ENCODE measurements around the gene PTPRK.

Gene PTPRK

DNA sequence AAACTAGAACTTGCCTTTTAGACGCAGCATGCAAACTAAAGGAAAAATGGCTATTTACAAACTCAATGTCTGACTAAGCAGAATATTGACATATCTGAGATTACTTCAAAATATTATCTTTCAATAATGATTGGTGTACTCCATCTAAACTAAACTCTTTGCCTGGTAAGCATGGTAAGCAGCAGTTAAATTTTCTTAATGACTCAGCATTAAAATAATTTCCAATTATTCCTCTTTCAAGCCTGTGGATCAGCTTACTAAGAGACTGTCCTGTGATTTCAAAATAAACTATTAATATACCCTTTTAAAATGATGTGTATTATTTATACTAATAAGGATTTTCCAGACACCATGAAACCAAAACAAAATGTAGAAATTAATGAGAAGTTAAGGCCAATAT, 392.7 kb downstream of the PTPRK start:
- no peak for DNase-seq

DNA sequence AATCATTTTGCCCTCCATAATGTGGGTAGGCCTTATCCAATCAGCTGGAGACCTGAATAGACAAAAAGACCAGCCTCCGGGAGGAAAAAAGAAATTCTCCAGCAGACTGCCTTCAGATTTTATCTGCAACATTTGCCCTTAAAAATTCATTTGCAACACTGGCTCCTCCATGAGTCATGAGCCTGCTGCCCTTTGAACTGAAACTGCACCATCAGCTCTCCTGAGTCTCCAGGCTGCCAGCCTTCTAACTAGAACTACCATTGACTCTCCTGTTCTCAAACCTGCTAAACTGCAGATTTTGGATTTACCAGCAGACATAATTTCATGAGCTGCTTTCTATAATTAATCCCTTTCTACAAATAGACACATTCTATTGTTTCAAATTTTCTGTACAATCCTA, 395.7 kb downstream of the PTPRK start:
- DNase-seq: no peak

DNA sequence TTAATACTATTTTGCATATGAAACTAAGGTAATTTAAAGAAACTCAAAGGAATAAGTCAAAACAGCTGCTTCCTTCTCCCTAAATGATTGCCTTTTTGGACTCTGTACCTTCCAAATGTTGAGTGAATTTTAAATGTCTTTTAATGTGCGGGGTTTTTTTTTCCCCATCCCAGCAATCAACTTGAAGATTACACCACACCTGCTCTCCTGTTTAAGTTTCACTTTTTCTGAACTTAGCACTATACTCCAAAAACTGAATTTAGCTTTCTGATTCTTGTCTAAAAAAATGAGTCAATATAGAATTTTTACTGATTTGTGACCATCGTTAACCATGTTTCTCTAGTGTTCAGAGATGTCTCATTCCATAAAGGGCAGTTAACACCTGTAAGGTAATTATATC, 398.8 kb downstream of the PTPRK start:
- DNase-seq: no peak

DNA sequence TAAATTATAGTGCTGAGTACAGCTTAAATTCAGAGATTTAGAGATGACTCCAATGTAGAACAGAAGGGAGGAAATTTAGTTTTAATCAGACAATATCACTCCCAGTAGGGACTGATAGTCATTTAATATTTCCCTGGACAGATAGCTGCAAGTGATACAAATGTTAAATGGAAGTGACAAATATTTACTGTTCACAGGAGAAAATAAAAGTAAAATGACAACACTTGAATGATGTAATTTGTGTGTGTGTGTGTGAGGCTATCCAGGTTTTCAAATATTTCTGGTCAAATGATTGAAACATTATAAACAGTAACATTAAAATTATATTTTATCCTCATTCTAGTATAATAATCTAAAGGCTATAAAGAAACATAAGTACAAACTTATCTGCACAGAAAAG, 399.2 kb downstream of the PTPRK start:
- DNase-seq: no peak

DNA sequence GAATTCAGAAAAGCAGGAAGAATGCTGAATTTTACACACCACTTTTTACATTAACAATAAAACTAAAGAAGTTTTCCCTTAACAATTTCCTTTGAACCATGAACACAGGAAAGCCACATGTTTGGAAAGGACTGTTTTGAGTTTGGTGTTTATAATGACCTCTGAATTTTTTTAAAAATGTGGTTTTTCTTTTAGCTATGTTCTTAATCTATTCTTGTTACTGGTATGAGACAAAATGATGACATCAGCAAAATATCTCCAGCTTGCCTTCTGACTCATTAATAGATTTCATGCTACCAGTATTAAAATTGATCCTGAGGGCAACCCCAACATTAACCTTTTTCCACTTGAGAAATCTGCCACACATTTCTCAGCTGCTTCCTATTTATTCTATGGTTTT, 402.0 kb downstream of the PTPRK start:
- no peak for DNase-seq

DNA sequence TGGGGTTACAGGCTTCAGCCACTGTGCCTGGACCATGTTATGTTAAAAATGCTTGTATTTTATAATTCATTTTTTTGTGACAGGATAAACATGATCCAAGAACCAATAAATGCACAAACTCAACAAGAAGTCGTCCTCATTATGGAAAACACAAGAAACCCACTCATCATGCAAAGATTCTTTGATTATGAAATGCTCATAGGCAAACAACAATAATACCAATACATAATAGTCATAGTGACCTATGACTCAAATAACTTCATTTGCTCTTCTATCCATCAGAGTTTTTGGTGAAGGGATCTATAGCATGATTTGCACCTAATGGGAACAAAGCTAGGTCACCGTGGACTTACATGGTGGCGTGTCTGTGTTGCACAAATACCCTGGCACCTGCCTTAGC, 402.5 kb downstream of the PTPRK start:
- no peak for DNase-seq

DNA sequence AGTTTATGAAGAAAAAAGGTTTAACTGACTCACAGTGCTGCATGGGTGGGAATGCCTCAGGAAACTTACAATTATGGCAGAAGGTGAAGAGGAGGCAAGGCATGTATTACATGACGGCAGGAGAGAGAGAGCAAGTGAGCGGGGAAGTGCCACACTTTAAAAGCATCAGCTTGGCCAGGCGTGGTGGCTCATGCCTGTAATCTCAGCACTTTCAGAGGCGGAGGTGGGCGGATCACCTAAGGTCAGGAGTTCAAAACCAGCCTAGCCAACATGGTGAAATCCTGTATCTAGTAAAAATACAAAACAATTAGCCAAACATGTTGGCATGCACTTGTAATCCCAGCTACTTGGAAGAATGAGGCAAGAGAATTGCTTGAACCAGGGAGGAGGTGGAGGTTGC, 406.2 kb downstream of the PTPRK start:
- DNase-seq: no peak

DNA sequence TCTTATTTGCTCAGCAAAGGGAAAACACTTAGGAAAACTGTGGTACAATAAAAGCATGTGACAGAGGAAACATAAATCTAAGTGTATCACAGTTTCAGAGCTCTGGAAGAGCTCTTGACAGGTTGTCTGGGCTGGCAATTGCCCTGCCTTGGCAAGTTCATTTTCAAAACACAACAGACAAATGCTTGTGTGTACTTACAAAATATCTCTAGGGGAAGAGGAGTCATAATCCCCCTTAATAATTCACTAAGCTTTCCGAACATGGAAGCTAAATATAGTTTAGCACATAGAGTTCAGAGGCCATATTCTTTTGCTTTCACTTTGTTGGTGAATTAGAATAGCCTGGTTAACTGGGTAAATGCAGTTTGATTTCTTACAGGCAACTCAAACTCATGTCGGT, 407.9 kb downstream of the PTPRK start:
- no peak for DNase-seq

DNA sequence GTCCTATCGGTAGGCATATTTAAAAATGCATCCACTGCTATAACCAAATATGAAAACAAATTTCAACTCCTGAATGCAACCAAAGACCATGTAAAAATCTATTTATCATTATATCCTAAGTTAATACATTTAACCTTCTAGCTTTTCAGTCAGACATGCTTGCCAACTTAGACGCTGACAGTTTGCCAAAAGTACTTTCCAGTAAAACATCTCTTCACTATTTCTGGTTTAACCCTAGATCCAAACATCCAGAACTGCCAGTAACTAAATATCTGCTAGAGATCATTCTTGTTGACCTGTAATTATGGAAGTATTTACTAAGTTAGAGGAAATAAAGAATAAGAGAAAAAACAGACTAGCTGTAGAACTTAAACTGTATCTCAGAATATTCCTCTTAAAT, 409.3 kb downstream of the PTPRK start:
- DNase-seq: no peak

DNA sequence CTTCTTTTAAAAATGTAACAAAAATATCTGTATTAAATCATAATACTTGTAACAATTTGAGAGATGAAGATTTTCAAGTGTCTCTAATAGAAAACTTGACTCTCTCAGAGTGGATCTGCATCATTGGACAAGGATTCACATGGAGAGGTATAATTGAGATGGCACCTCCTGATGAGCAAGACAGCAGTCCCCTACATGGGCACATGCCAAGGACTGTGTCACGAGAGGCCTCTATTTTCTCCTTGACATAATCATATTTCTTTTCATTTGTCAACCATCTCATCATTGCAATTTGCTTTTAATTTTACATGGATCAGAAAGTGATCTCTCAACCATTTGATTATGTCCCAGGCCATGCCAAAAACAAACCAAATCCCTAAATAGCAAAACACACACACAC, 412.7 kb downstream of the PTPRK start:
- DNase-seq: no peak

DNA sequence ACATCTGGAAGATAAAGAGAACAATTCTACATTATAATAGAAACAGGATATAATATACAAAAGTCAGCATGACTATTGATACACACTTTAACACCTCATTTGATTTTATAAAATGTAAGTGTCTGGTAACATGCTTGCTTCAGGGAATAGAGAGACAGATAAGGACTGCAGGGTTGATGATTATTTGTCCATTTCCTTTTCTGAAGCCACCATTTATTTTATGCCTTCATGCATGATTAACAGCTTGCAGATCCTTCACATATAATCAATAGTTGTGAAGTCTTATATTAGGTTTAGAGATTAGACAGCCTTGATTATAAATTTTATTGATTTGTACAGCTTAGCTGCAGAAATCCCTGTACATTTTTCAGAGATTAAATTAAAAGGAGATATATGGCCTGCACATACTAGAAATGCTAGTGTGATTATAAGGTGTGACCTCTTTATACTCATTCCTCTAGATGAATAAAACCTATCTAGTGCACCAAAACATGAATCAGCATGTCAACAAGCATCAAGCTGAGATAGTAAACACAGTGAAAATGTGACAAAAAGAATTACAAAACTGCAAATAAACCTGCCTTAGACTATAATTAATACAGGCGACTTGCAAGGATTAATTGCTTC, 420.7 kb downstream of the PTPRK start:
- no peak for DNase-seq

DNA sequence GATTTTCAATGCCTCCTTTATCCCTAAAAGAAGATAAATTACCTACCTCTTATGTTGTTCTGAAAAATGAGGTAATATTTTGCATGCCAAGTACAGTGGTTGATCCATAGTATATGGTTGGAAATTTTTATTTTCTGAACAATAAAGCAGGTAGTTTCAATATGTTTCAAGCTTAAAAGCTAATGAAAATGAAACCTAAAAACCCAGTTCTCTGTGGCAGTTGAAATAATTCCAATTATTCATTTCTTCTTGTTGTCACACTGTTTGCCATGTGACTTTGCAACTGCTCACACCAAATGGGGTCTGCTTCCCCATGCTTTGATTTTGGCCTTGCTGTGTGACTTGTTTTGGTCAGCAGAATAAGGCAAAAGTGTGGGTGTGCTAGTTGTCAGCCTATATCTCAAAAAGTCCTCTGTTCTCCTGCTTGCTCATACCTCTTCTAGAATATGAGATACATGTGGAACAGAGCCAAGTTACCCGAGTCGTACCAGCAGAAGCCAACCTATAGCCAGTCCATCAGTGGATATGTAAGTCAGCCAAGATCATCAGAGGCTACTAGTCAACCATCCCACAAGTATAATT, 422.3 kb downstream of the PTPRK start:
- peak; percentile 8 for DNase-seq

DNA sequence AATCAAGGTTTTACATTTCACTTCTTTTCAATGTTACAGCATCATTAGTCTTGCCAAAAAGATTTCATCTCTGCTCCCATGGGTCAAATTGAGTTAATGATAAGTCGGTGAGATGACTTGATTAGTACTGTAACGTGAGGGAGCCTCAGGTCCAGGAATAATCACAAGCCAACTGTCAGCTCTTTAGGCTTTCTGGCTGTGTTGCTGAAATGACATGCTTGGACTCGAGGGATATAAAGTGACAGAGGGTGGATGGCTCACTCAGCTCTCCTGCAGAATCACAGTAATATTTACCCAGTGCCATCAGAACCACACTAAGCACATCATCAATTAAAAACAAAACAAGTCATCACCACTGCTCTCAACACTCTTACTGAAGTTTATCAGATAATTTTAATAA, 423.4 kb downstream of the PTPRK start:
- DNase-seq: no peak

DNA sequence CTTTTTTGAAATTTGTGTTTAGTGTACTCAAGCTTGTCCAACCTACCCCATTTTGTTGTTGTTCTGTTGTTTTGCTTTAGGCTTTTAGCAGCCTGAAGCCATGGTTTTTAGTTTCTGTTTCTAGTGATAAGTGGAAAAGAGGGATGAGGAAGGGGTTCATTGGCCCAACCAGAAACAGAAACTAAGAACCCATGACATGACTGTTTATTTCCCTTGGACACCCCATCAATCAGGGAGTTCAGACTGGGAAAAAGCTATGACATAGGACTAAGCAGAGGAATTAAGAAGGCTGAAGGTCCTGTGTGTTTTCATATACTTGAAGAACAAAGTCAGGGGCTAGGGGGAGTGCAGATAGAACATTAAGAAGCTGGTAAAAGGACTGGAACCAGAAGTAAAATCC, 425.0 kb downstream of the PTPRK start:
- no peak for DNase-seq

DNA sequence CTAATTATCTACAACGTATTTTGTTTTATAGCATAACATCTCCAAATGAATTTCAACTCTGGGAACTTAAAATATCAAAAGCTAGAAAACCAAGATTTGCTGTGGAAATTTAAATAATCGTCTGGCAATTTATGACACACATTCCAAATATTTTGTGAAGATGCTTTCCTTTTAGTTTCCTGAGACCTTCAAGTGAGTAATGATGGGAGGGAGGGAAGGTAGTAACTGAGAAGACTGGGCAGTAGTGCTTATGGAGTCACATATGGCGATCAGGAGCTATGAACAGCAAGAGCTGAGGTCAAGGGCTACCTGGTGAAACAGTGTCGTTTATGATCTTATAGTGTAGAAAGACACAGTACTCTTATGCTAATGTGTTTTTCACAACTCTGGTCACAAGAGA, 441.4 kb downstream of the PTPRK start:
- no peak for DNase-seq

DNA sequence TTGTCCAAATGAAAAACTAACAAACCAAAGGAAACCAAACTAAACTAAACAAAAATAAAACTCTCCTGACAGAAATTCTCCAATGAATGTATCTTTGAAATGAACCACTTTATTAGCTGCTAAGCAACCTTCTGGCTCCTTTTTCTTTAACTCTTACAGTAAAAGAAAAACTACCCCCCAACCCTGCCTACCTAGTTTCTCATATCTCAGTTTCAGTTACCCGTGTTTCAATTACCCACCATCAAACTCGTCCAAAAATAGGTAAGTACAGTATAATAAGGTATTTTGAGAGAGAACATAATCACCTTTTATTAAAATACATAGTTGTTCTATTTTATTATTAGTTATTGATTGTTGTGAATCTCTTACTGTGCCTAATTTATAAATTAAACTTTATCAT, 442.1 kb downstream of the PTPRK start:
- DNase-seq: no peak

DNA sequence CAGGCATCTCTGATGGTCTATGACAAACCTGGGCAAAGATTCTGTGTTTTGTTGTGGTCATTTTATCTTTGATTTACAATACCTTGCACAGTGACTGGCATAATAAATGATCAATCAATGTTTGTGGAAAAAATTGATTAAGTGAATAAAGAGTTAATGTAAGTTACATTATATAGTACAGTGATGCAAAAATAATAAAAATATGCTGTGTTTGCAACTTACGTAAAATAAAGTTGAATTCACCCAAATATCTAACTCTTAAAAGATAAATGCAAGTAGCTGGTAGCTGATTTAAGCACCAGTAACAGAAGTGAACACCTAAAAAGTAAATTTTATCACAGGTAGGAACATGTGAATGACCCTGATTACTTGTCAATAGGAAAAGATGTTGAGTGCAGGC, 443.6 kb downstream of the PTPRK start:
- no peak for DNase-seq

DNA sequence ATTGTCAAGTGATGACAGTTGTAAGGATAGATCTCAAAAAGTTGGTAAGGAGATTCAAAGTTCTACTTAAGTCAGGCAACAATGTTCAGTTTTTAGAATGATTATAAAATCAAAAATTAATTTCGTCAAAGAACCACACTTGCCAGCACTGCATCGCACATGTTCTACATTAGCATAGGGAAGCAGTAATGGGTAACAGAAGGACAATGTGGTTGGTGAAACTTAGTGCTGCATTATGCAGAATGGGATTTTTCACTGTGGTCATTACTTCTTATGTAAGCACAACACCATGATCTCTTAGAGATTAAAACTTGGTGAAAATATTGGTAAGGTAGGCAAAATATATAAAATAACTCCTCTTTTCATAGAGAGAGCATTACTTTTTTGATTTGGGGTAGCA, 445.8 kb downstream of the PTPRK start:
- DNase-seq: no peak

DNA sequence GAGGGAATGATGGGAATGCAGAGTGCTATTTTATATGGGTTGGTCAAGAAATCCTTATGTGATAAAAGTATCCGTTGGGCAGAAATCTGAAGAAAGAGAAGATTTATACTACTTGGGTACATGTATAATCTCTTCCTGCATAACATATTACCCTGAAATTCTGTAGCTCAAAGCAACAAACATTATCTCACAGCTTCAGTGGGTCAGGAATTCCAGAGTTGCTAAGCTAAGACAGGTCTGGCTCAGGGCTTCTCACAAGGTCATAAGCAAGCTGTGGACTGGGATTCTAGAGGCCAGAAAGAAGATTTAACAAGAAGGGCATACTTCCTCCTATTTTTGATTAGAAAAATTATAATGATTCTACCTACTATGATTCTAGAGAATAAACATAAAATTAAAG, 447.0 kb downstream of the PTPRK start:
- DNase-seq: no peak

DNA sequence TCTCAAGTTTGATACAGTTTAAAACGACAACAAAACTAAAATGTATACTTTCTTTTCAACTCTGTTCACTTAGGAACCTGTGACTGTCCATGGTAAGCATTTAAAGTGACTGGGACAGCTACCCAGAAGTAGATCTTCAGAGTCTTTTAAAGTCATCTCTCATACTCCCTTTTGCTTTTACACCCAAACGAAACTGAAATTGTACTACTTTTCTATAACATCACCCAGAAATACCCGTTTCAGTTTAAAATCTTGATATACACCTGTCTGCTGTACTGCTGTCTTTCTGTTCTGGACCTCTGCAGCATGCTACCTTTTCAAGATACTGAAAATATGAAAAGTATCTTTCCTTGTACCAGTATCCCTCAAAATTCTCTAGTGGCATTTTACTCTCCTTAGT, 449.2 kb downstream of the PTPRK start:
- no peak for DNase-seq

DNA sequence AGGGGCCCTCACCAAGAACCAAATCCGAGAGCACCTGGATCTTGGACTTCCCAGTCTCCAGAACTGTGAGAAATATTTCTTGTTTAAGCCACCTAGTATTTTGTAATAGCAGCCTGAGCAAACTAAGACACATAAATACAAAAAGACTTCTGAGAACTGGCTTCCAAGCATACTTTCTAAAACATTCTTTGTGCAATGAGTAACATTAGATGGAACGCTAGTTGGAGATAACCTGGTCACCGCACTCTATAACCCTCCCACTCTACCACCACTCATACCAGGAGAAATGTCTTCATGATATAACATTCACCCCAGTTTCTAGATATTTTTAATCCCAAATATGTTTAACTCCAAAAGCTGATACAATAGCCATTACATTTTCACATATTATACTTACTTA, 450.0 kb downstream of the PTPRK start:
- no peak for DNase-seq

DNA sequence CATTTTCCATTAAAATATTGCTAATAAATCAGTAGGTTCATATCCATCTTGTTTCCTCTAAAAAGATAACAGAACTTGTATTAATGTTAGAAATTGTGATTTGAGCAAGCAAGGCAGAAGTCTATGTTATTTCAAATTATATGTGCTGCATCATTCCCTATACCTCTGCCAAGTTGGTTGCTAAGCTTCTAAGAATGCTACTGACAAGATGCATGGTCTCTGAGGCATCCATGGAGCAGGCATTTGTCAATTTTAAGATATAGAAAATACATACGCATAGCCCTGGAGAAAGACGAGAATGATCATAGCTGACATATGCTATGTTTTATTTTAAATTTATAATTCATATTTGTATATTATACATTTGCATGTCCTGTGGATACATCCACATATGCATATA, 451.2 kb downstream of the PTPRK start:
- no peak for DNase-seq

DNA sequence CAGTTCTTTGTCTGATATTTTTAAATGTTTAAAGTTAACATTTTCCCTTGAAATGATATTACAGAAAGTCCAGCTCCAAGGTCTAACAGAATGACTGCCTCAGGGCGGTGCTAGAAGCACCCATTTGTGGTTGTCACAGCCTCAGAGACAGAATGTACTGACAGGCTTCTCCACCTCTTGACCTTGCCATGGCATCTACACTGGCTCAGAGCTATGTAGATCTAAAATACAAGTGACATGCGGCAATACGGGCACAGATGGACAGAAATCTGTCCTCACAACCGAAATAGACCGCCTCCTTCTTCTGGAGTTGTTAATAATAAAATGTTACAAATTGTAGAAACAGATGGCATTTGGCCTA, 452.3 kb downstream of the PTPRK start:
- DNase-seq: no peak

DNA sequence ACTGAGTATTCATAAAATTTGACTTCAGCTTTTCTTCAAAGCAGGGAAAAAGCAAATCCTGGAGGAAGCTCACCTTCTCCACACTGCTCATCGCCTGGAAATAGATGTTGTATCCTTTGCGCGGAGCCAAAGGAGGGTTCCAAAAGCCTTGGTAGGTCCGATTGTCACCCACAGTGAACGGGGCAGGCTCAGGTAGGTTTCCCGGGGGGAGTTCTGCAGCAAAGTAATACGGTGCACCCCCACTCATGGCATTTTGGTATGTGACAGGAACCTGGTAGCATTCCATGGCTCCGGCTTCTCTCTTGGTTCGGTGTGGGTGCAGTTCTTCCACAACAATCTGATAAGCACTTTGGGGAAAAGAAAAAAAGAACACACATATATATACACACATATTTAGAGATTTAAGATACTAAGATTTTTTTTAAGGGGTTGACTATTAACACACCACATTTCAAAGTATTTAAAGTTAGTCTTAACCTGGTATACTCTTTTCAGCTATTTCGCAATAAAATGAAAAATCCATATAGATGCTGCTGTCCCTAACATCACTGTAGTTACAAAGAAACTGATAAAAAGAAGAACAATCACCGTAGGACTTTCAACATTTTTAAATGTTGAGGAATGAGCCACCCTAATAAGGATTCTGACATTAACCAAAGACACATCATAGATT, 452.8 kb downstream of the PTPRK start:
- DNase-seq: no peak

DNA sequence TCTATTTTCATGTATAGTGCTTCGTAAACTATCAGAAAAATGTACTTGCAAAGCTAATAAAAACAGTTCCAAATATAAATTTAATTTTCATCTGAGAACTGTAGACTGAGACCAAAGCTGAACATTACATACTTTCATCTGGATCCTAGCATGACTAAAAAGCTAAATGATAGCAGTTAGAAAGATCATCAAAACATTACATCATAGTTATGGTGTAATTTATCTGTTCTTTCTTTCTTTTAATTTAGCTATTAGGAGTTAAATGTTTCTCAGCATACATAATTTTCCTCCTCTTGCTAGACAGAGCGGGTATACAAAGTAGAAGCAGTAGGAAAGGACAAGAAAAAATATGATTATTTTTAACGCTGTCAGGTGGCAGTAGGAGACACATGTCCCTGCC, 455.3 kb downstream of the PTPRK start:
- no peak for DNase-seq

Measured in stimulated activated CD4-positive, alpha-beta T cell treated with anti-CD3 and anti-CD28 coated beads, Interleukin-4, amount 100 ng/mL, for 24 hours (primary cell).